IPS-18a (cell line): Measurements from ENCODE around the gene HOMER2.
"Not testable (repeated sequence)": the region's sequence is repeated elsewhere in the genome, so short reads cannot be mapped to it uniquely, and the experiment has no call there.

Source experiments
- H3K27ac ChIP-seq: one replicate; pipeline ENCODE4 v1.5.1; 2013; ENCODE audit warnings: low read length
- H3K27me3 ChIP-seq: one replicate; pipeline ENCODE4 v1.6.1; 2013; ENCODE audit warnings: mild to moderate bottlenecking, low read length; ENCODE audit not compliant: control insufficient read depth, insufficient read depth
- H3K36me3 ChIP-seq: one replicate; pipeline ENCODE4 v1.6.1; 2013; ENCODE audit warnings: low read depth, low read length; ENCODE audit not compliant: control insufficient read depth
- H3K4me1 ChIP-seq: one replicate; pipeline ENCODE4 v1.6.1; 2013; ENCODE audit warnings: low read depth, low read length; ENCODE audit not compliant: control insufficient read depth
- H3K4me3 ChIP-seq: one replicate; pipeline ENCODE4 v1.5.1; 2013; ENCODE audit warnings: low read length
- H3K9ac ChIP-seq: one replicate; pipeline ENCODE4 v1.6.1; 2013; ENCODE audit warnings: mild to moderate bottlenecking, low read length, moderate library complexity
- H3K9me3 ChIP-seq: one replicate; pipeline ENCODE4 v1.6.1; 2013; ENCODE audit warnings: low read depth, low read length; ENCODE audit not compliant: control insufficient read depth

The HOMER2 gene

DNA sequence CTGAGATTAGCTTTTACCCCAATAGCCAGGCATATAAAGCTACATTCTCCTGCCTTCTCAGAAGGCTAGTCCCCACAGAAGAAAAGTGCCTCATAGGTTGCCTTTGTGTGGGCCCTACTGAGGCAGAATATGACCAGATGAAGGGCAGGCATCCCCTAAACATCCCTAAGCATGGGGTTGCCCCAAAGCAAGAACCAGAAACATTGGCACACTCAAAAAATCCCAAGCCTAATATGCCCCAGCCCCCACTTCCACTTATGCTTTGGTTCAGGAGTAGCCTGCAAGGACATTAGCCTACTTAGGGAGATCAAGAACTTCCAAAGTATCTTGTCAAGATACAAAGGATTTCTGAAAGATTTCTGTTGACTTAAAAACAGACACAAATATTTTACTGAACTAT is 113.4 kb downstream of the HOMER2 start:
- Histone ChIP-seq H3K9me3 (no peaks in the 10 kb centered on the region), H3K36me3 (no peaks in the 10 kb centered on the region), H3K27me3 (no peaks in the 10 kb centered on the region), H3K4me3 (no peak overlapping the region), H3K4me1 (no peaks in the 10 kb centered on the region), H3K27ac (no peak overlapping the region), H3K9ac (no peak overlapping the region)

DNA sequence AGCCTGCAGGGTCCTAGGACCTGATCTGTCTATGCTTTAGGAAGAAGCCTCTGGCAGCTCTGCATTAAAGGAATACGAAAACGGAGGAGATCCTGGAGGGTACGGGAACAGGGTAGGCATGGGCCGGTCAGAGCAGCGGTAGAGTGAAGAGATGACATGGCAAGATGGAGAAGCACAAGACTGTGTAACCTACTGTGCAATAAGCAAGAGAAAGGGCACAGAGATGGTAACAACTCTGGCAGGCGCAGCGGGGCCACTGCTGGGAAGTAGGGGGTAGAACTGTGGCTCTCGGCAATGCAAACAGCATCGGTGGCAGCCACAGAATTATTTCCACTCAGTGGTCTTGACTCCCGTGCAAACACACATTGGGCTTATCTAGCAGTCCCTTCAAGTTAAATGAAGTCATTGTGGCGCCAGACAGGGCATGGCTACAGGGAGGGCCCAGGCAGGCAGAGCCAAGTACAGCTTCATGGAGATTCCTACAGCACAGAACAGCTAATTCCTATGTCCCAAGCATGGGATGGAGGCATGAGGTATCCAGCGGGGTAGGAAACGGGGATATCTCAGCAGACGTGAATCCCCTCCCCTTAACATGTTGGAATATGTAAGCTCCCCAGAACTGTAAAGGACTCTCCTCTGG is 114.3 kb downstream of the HOMER2 start:
- Histone ChIP-seq H3K4me1 (no peaks in the 10 kb centered on the region), H3K9ac (no peak overlapping the region), H3K36me3 (no peaks in the 10 kb centered on the region), H3K27ac (no peak overlapping the region), H3K4me3 (no peak overlapping the region), H3K27me3 (no peaks in the 10 kb centered on the region), H3K9me3 (no peaks in the 10 kb centered on the region)

DNA sequence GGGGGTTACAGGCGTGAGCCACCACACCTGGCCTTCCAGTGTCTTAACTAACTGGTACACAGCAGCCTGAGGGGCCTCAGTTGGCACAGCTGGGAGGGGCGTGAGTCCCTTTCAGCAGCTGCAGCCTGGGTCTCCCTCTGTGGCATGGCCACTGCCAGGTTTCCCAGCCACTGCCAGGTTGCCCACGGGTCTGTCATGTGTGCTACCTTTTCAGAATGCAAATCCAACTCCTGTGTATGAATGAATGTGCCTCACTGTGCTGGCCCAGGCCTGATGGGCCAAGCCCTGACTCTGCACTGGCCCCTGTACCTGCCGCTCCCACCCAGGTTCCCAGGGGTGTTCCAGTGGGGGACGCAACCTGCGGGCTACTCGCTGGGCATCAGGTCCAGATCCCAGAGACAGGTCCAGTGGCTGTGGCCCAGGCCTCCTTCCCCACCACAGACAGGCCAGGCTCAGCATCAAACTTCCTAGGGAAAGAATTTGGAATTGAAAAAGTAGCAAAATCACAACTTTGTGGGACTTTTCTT is 117.1 kb downstream of the HOMER2 start:
- no peaks in the 10 kb centered on the region for H3K9me3 ChIP-seq
- no peak overlapping the region for H3K9ac ChIP-seq
- no peaks in the 10 kb centered on the region for H3K27me3 ChIP-seq
- no peaks in the 10 kb centered on the region for H3K36me3 ChIP-seq
- no peaks in the 10 kb centered on the region for H3K4me1 ChIP-seq
- no peak overlapping the region for H3K4me3 ChIP-seq
- H3K27ac ChIP-seq: no peak overlapping the region

DNA sequence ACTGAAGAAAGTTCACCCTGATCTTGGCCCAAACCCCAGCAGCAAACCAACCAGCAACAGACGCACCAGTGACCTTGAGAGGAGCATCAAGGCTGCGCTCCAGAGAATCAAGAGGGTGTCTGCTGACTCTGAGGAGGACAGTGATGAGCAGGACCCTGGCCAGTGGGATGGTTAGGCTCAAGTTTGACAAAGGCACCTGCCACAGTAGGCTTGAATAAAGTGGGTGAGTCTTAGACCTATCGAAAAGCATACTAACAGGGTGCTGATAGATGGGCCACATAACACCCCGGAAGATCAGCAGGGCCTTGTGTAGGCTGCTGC is 119.2 kb downstream of the HOMER2 start:
- no peak overlapping the region for H3K4me3 ChIP-seq
- no peaks in the 10 kb centered on the region for H3K4me1 ChIP-seq
- peaks cover 2% of the 10 kb centered on the region for H3K36me3 ChIP-seq
- no peaks in the 10 kb centered on the region for H3K9me3 ChIP-seq
- H3K27me3 ChIP-seq: no peaks in the 10 kb centered on the region
- no peak overlapping the region for H3K9ac ChIP-seq
- no peak overlapping the region for H3K27ac ChIP-seq

DNA sequence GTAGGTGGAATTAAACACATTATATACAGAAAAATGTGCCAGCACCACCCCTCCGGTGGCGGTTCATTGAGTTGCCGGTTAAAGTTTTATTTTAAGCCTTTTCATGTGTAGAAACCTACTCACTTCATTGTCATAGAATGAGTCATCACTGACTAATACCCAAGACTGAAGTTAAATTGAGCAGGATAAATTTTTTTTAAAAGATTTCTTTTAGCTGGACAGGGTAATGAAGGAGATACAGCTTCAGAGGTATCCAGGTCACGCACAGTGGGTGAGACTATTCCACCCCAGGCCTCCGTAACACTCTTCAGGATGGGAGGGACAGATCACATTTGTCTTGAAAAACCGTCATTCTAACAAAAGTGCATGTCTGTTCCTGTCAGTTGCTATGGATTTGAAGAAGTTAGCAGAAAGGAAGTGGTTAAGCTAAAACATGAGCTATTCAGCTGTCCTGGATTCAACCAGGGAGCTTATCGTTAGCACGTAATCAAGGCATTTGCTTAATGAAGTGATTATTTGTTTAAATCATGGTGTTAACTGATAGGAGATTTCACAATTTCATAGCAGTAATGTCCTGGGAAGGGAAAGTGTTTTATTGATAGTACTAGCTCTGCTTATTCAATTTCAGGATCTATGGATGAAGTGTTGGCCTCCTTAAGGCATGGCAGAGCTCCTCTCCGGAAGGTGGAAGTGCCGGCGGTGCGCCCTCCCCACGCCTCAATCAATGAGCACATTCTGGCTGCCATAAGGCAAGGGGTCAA is 119.7 kb downstream of the HOMER2 start:
- H3K9ac ChIP-seq: no peak overlapping the region
- H3K4me3 ChIP-seq: no peak overlapping the region
- peaks cover 7% of the 10 kb centered on the region for H3K36me3 ChIP-seq
- H3K4me1 ChIP-seq: no peaks in the 10 kb centered on the region
- no peaks in the 10 kb centered on the region for H3K27me3 ChIP-seq
- H3K9me3 ChIP-seq: no peaks in the 10 kb centered on the region
- H3K27ac ChIP-seq: no peak overlapping the region

DNA sequence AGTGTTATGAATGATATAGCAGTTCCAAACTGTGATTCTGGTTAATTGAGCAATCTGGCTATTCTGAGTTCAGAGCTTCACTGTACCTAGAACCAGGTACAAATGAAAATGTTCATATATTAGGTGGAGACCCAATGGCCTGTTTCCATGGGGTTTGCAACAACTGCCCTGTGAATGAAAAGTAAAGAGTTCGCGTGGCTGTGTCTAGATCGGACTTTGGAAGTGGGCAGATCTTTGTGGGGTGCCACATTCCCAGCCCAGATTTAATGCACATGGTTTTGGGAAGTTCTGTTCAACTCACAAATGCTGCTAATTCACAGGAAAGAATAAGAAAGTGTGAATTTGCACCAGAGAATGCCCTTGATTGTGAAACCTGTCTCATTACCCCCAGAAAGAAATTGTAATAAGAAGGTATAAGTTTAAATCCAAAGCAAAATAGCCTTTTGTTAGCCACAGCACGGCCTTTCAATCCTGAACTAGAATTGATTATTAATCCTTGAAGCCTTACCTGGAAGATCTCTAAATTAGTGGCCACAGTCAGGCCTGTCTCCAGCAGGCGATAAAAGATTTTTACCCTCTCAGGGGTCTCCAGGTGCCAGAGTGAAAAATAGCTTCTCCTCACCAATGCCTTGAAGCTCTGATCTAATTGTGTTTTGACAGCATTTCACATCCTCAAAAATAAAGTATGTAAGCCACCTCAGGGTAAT is 120.5 kb downstream of the HOMER2 start:
- no peak overlapping the region for H3K9ac ChIP-seq
- no peak overlapping the region for H3K27ac ChIP-seq
- H3K27me3 ChIP-seq: no peaks in the 10 kb centered on the region
- no peak overlapping the region for H3K4me3 ChIP-seq
- no peaks in the 10 kb centered on the region for H3K4me1 ChIP-seq
- peaks cover 7% of the 10 kb centered on the region for H3K36me3 ChIP-seq
- H3K9me3 ChIP-seq: no peaks in the 10 kb centered on the region

DNA sequence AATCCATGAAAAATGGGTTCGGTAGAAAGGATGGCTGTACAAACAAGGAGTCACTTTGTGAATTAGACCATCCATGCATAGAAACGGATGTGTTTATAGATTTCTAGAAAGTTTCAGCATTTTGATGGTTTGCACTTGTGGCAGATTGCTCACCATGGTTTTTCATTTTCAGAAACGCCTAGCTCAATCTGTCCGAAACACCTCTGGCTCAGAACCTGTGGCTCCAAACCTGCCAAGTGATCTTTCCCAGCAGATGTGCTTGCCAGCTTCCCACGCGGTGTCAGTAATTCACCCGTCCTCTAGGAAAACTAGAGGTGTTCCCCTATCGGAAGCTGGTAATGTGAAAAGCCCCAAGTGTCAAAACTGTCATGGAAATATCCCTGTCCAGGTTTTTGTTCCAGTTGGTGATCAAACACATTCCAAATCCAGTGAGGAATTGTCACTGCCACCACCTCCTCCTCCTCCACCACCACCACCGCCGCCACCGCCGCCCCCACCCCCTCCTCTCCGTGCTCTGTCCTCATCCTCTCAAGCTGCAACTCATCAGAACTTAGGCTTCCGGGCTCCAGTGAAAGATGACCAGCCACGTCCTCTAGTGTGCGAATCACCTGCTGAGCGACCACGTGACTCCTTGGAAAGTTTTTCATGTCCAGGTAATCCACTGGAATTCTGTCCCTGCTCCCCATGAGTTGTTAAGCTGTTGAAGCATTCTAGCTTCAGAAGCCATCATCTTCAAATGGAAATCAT is 121.9 kb downstream of the HOMER2 start:
- peaks cover 7% of the 10 kb centered on the region for H3K36me3 ChIP-seq
- no peaks in the 10 kb centered on the region for H3K4me1 ChIP-seq
- H3K27me3 ChIP-seq: no peaks in the 10 kb centered on the region
- no peak overlapping the region for H3K27ac ChIP-seq
- H3K9ac ChIP-seq: no peak overlapping the region
- H3K9me3 ChIP-seq: no peaks in the 10 kb centered on the region
- no peak overlapping the region for H3K4me3 ChIP-seq

DNA sequence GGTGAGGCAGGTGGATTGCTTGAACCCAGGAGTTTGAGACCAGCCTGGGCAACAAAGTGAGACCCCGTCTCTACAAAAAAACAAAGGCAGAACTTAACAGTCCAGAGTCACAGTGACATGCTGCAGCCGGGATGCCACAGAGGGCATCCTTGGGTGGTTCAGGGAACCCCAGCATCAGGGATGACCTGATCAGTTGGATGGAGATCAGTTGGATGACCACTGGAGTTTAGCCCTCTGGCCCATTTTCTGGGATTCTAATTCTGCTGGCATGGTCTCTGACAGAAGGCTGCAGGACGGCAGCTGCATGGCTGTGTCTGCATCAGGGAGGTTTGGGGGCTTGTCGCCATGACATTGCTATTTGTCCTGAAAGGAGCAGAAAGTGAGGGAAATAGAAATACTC is 123.3 kb downstream of the HOMER2 start:
- no peaks in the 10 kb centered on the region for H3K4me1 ChIP-seq
- no peaks in the 10 kb centered on the region for H3K27me3 ChIP-seq
- peaks cover 7% of the 10 kb centered on the region for H3K36me3 ChIP-seq
- no peak overlapping the region for H3K27ac ChIP-seq
- no peak overlapping the region for H3K9ac ChIP-seq
- H3K4me3 ChIP-seq: no peak overlapping the region
- no peaks in the 10 kb centered on the region for H3K9me3 ChIP-seq

DNA sequence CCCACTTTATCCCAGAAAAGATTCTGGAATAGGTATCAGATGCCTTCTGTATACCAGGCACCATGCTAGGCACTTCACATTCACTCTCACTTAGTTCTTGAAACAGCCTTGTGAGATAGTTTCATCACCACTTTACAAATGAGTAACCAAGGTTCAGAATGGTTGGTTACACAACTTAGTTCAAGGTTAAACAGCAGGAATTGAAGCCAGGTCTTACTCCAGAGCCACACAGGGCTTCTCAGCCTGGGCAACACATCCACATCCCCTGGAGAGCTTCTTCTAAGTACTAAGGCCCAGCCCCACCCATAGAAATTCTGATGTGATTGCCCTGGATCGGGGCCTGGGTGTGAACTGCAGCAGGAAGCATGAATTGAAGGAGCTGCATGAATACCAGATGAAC is 124.4 kb downstream of the HOMER2 start:
- Histone ChIP-seq H3K4me1 (no peaks in the 10 kb centered on the region), H3K36me3 (peaks cover 7% of the 10 kb centered on the region), H3K4me3 (no peak overlapping the region), H3K9me3 (no peaks in the 10 kb centered on the region), H3K27ac (no peak overlapping the region), H3K27me3 (no peaks in the 10 kb centered on the region), H3K9ac (no peak overlapping the region)

DNA sequence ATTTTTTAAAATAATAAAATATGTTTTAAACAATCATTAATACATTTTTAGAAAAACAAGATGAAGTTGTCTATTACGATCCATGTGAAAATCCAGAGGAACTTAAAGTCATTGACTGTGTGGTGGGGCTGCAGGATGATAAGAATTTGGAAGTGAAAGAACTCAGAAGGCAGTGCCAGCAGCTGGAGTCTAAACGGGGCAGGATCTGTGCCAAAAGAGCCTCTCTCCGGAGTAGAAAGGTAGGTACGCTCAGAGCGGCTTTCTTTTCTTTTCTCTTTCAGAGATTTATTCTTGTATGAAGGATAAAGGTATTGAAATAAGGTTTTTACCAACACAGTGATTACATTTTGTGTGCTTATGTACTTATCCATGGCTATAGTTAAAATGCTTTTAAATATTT is 129.5 kb downstream of the HOMER2 start:
- Histone ChIP-seq H3K36me3 (peaks cover 10% of the 10 kb centered on the region), H3K4me3 (no peak overlapping the region), H3K4me1 (no peaks in the 10 kb centered on the region), H3K9me3 (no peaks in the 10 kb centered on the region), H3K9ac (no peak overlapping the region), H3K27ac (no peak overlapping the region), H3K27me3 (no peaks in the 10 kb centered on the region)

DNA sequence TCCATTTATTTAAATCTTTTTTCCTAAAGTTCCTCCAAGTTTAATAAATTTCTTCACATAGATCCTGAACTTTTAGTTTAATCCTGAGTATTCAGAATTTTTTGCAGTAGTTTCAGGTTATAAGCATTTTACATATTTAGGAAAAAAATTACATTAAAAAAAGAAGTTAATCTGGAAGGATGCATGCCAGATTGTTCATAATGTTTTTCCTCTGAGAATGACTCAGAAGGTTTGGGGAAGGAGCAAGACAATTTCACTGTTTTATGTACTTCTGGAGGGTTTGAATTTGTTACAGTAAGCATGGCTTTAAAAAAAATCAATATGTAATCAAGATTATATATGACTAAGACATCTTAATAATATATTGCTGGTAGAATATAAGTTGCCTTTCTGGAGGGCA is 130.7 kb downstream of the HOMER2 start:
- not testable (repeated sequence) for H3K36me3 ChIP-seq, H3K9ac ChIP-seq, H3K4me3 ChIP-seq, H3K4me1 ChIP-seq, H3K9me3 ChIP-seq, H3K27me3 ChIP-seq, H3K27ac ChIP-seq
